Measurements from ENCODE around the gene ATP11A. TPM values are rescaled to one million over a fixed set of nuclear protein-coding genes. Genes with fewer than 3 reads are reported as not detected.

ATP11A gene
- total RNA-seq, 1 experiment from 2014 or later = 65.3 TPM

DNA sequence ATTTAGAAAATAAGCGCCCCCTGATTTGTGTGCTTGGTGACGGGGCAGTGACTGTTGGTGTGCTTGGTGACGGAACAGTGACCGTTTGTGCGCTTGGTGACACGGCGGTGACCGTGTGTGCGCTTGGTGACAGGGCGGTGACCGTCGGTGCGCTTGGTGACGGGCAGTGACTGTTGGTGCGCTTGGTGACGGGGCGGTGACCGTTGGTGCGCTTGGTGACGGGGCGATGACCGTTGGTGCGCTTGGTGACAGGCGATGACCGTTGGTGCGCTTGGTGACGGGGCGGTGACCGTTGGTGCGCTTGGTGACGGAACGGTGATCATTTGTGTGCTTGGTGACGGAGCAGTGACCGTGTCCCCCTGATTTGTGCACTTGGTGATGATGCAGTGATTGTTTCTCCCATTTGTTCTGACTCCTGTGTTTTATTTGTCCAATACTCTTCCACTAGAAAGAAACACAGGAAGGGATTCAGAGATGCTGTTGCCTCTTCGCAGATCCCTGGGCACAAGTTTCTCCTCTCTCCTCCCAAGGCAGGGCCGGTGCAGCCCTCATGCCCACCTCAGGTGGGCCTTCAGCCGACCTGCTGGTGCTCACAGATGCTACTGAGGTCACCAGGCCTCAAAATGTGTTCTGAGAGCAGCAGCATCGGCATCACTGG is 128.3 kb downstream of the ATP11A start:
- no peaks in the 10 kb centered on the region for H3K27me3 ChIP-seq (ENCODE audit: insufficient read depth, low read length)
- no peak overlapping the region for H2AK5ac ChIP-seq (ENCODE audit: insufficient read length, low read length)
- H3K18ac ChIP-seq (ENCODE audit: insufficient read length, low read depth, low read length) = no peak overlapping the region
- no peak overlapping the region for H2AFZ ChIP-seq (ENCODE audit: low read length)
- H3K36me3 Mint-ChIP-seq (ENCODE audit: insufficient read depth in 1 of 3, low read depth in 3 of 3) = peaks cover 62 to 89% (median 79%) of the 10 kb centered on the region in 3 experiments
- no peak overlapping the region for H3K14ac ChIP-seq (ENCODE audit: insufficient read depth, low read length)
- peaks cover 16% of the 10 kb centered on the region for H3K9me3 ChIP-seq (ENCODE audit: control insufficient read depth, low read depth, low read length)
- no peak overlapping the region for H3K56ac ChIP-seq (ENCODE audit: insufficient read length, low read depth, low read length)
- TF ChIP-seq, protein P1, sequence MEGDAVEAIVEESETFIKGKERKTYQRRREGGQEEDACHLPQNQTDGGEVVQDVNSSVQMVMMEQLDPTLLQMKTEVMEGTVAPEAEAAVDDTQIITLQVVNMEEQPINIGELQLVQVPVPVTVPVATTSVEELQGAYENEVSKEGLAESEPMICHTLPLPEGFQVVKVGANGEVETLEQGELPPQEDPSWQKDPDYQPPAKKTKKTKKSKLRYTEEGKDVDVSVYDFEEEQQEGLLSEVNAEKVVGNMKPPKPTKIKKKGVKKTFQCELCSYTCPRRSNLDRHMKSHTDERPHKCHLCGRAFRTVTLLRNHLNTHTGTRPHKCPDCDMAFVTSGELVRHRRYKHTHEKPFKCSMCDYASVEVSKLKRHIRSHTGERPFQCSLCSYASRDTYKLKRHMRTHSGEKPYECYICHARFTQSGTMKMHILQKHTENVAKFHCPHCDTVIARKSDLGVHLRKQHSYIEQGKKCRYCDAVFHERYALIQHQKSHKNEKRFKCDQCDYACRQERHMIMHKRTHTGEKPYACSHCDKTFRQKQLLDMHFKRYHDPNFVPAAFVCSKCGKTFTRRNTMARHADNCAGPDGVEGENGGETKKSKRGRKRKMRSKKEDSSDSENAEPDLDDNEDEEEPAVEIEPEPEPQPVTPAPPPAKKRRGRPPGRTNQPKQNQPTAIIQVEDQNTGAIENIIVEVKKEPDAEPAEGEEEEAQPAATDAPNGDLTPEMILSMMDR (conservative IDR thresholded peaks at IDR 0.05) = no peak
- no peak for DNase-seq
- H3T11ph ChIP-seq (ENCODE audit: low read length) = no peak overlapping the region
- H3K27me3 Mint-ChIP-seq (ENCODE audit: low read depth) = no peaks in the 10 kb centered on the region
- no peak overlapping the region for H2BK15ac ChIP-seq (ENCODE audit: low read depth, low read length)
- H3K27ac ChIP-seq (ENCODE audit: insufficient read length, low read depth, low read length) = no peak overlapping the region
- H3K4me3 Mint-ChIP-seq = no peak overlapping the region
- no peak overlapping the region for H4K91ac ChIP-seq (ENCODE audit: insufficient read length, low read depth, low read length)
- no peak overlapping the region for H2BK120ac ChIP-seq (ENCODE audit: low read depth, low read length, poor library complexity, severe bottlenecking)
- no peaks in the 10 kb centered on the region for H3K79me1 ChIP-seq (ENCODE audit: insufficient read depth, low read depth, low read length, poor library complexity, severe bottlenecking)
- H3K9me3 Mint-ChIP-seq = peaks cover 15 to 37% of the 10 kb centered on the region in 2 experiments
- H3K23me2 ChIP-seq (ENCODE audit: insufficient read length, low read depth, low read length, poor library complexity, severe bottlenecking) = no peaks in the 10 kb centered on the region
- no peak overlapping the region for H3K23ac ChIP-seq (ENCODE audit: insufficient read length, low read depth, low read length)
- H3K9ac ChIP-seq (ENCODE audit: extremely low read depth, insufficient read length, low read length) = no peak overlapping the region
- no peaks in the 10 kb centered on the region for H3K79me2 ChIP-seq (ENCODE audit: insufficient read depth, low read length)
- H3K4me2 ChIP-seq (ENCODE audit: insufficient read depth, insufficient read length, low read length) = no peak overlapping the region
- peak overlapping the region in 2 of 3 experiments; percentile 35 to 39; a peak in 2 of 7 replicates for H3K27ac Mint-ChIP-seq
- H4K5ac ChIP-seq (ENCODE audit: insufficient read length, low read depth, low read length) = no peak overlapping the region
- H3K4ac ChIP-seq (ENCODE audit: low read depth, low read length) = no peak overlapping the region
- H3K4me1 Mint-ChIP-seq = no peaks in the 10 kb centered on the region
- H4K8ac ChIP-seq (replicated peaks; ENCODE audit: insufficient read length, low read depth, low read length) = no peak overlapping the region
- no peaks in the 10 kb centered on the region for H3K4me1 ChIP-seq (ENCODE audit: insufficient read depth, low read length)
- no CpG with 5 or more reads among the region's 38 CpGs for WGBS (ENCODE audit: extremely low coverage, insufficient read length, low lambda C conversion rate)
- H4K20me1 ChIP-seq (ENCODE audit: control insufficient read depth, insufficient read depth, insufficient read length) = no peaks in the 10 kb centered on the region
- no peak overlapping the region for H2BK20ac ChIP-seq (ENCODE audit: low read depth, low read length, poor library complexity, severe bottlenecking)
- H2BK12ac ChIP-seq (ENCODE audit: insufficient read length, low read depth, low read length) = no peak overlapping the region
- no peak overlapping the region for H2BK5ac ChIP-seq (ENCODE audit: insufficient read length, low read length)

Data from H9 (cell line).